HUES6 (cell line): ENCODE measurements around the gene LRBA.
"Not testable (repeated sequence)": the region's sequence is repeated elsewhere in the genome, so short reads cannot be mapped to it uniquely, and the experiment has no call there.

Source experiments
- H3K27ac ChIP-seq: 2 replicates; pipeline ENCODE4 v1.7.0; 2013; ENCODE audit warnings: low read depth, mild to moderate bottlenecking, low read length, inconsistent platforms
- H3K27me3 ChIP-seq: 2 replicates; pipeline ENCODE4 v1.6.1; 2013; ENCODE audit warnings: low read length; ENCODE audit not compliant: control insufficient read depth, insufficient read depth
- H3K36me3 ChIP-seq: 2 replicates; pipeline ENCODE4 v1.6.1; 2013; ENCODE audit warnings: low read length; ENCODE audit not compliant: control insufficient read depth, insufficient read depth
- H3K4me1 ChIP-seq: 2 replicates; pipeline ENCODE4 v1.6.1; 2013; ENCODE audit warnings: low read length; ENCODE audit not compliant: control insufficient read depth, insufficient read depth
- H3K4me3 ChIP-seq: 2 replicates; pipeline ENCODE4 v1.5.1; 2013; ENCODE audit warnings: low read depth, low read length
- H3K9ac ChIP-seq: one replicate; pipeline ENCODE4 v1.6.1; 2013; ENCODE audit warnings: mild to moderate bottlenecking, low read length
- H3K9me3 ChIP-seq: 2 replicates; pipeline ENCODE4 v1.6.1; 2013; ENCODE audit warnings: low read depth, low read length; ENCODE audit not compliant: control insufficient read depth, insufficient read depth

Gene LRBA

DNA sequence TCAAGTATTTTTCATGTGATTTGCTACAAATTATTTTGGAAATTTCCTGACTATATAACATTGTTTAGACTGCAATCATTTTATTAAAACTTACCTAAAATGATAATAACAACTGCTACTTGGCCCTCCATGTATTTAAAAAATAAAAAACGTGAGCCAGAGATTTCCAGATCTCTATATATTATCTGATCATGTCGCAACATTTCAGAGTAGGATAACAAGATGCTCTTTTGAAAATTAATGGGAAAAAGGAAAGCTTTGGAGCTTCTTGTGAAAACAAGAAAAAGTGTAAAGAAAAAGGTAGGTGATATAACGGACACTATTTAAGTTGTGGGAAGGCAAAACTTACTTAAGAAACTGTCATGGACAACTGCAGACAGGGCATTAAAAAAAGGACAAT, 448.0 kb downstream of the LRBA start:
- Histone ChIP-seq H3K4me3 (no peak overlapping the region), H3K36me3 (no peaks in the 10 kb centered on the region), H3K9ac (no peak overlapping the region), H3K27me3 (no peaks in the 10 kb centered on the region), H3K4me1 (no peaks in the 10 kb centered on the region), H3K9me3 (no peaks in the 10 kb centered on the region), H3K27ac (no peak overlapping the region)

- not testable (repeated sequence) for H3K9ac ChIP-seq, H3K9me3 ChIP-seq, H3K4me3 ChIP-seq, H3K27me3 ChIP-seq, H3K27ac ChIP-seq, H3K4me1 ChIP-seq, H3K36me3 ChIP-seq
Observed at GRCh38 chr4:150564967-150565366, 450.1 kb downstream of the LRBA start.

DNA sequence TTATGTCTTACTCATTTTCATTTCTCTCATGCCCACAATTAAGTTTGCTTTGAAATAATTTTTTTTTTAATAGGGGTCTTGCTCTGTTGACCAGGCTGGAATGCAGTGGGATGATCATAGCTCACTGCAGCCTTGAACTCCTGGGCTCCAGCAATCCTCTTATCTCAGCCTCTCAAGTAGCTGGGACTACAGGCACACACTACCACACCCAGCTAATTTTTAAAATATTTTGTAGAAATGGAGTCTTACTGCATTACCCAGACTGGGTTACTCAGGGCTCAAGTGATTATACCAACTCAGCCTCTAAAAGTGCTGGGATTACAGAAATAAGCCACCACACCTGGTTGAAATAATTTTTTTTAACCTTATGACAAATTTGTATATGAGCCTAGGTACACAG, 452.3 kb downstream of the LRBA start:
- Histone ChIP-seq H3K4me1 (no peaks in the 10 kb centered on the region), H3K36me3 (no peaks in the 10 kb centered on the region), H3K9me3 (no peaks in the 10 kb centered on the region), H3K9ac (no peak overlapping the region), H3K27me3 (no peaks in the 10 kb centered on the region), H3K27ac (no peak overlapping the region), H3K4me3 (no peak overlapping the region)

- H3K9me3 ChIP-seq: no peaks in the 10 kb centered on the region
- H3K4me1 ChIP-seq: no peaks in the 10 kb centered on the region
- no peaks in the 10 kb centered on the region for H3K27me3 ChIP-seq
- no peak overlapping the region for H3K9ac ChIP-seq
- no peak overlapping the region for H3K27ac ChIP-seq
- H3K4me3 ChIP-seq: no peak overlapping the region
- H3K36me3 ChIP-seq: no peaks in the 10 kb centered on the region
Observed at GRCh38 chr4:150562250-150562649, 452.8 kb downstream of the LRBA start.

GRCh38 chr4:150561143-150561737, 453.8 kb downstream of the LRBA start:
- H3K4me3 ChIP-seq: no peak overlapping the region
- no peaks in the 10 kb centered on the region for H3K27me3 ChIP-seq
- H3K4me1 ChIP-seq: no peaks in the 10 kb centered on the region
- H3K9me3 ChIP-seq: no peaks in the 10 kb centered on the region
- H3K36me3 ChIP-seq: no peaks in the 10 kb centered on the region
- no peak overlapping the region for H3K9ac ChIP-seq
- no peak overlapping the region for H3K27ac ChIP-seq

GRCh38 chr4:150557811-150558210, 457.3 kb downstream of the LRBA start:
- H3K9ac ChIP-seq, H3K27ac ChIP-seq: not testable (repeated sequence)

GRCh38 chr4:150547154-150547838, 467.8 kb downstream of the LRBA start:
- Histone ChIP-seq H3K9me3 (no peaks in the 10 kb centered on the region), H3K36me3 (no peaks in the 10 kb centered on the region), H3K4me1 (no peaks in the 10 kb centered on the region; the same call in 1 of the 2 replicates), H3K4me3 (no peak overlapping the region), H3K9ac (no peak overlapping the region), H3K27me3 (no peaks in the 10 kb centered on the region), H3K27ac (no peak overlapping the region)

More at GRCh38 chr4:150557811-150558210, 457.3 kb downstream of the LRBA start:
- not testable (repeated sequence) for H3K4me1 ChIP-seq, H3K9me3 ChIP-seq, H3K4me3 ChIP-seq, H3K36me3 ChIP-seq, H3K27me3 ChIP-seq

GRCh38 chr4:150546286-150546685, 468.8 kb downstream of the LRBA start:
- Histone ChIP-seq H3K9ac (no peak overlapping the region), H3K27me3 (no peaks in the 10 kb centered on the region), H3K4me1 (no peaks in the 10 kb centered on the region; the same call in 1 of the 2 replicates), H3K4me3 (no peak overlapping the region), H3K36me3 (no peaks in the 10 kb centered on the region), H3K27ac (no peak overlapping the region), H3K9me3 (no peaks in the 10 kb centered on the region)

- H3K4me3 ChIP-seq: no peak overlapping the region
- no peak overlapping the region for H3K27ac ChIP-seq
- peaks cover 14% of the 10 kb centered on the region for H3K4me1 ChIP-seq
- H3K36me3 ChIP-seq: no peaks in the 10 kb centered on the region
- H3K9ac ChIP-seq: no peak overlapping the region
- H3K9me3 ChIP-seq: no peaks in the 10 kb centered on the region
- H3K27me3 ChIP-seq: no peaks in the 10 kb centered on the region
Observed at GRCh38 chr4:150543042-150543441, 472.0 kb downstream of the LRBA start.

DNA sequence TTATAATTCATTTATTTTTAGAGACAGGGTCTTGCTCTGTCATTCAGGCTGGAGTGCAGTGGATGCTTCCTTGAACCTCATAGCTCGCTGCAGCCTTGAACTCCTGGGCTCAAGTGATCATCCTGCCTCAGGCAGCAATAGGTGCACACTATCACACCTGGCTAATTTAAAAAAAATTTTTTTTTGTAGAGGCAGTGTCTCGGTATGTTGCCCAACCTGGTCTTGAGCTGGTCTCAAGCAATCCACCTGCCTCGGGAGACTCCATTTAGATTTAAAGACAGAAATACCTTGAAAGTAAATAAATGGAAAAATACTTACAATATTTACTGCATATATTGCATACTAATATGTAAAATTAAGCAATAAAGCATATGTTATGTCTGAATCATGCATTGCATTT, 473.4 kb downstream of the LRBA start:
- no peak overlapping the region for H3K4me3 ChIP-seq
- H3K9ac ChIP-seq: no peak overlapping the region
- H3K27me3 ChIP-seq: no peaks in the 10 kb centered on the region
- H3K4me1 ChIP-seq: peaks cover 14% of the 10 kb centered on the region
- H3K36me3 ChIP-seq: no peaks in the 10 kb centered on the region
- H3K27ac ChIP-seq: no peak overlapping the region
- no peaks in the 10 kb centered on the region for H3K9me3 ChIP-seq

DNA sequence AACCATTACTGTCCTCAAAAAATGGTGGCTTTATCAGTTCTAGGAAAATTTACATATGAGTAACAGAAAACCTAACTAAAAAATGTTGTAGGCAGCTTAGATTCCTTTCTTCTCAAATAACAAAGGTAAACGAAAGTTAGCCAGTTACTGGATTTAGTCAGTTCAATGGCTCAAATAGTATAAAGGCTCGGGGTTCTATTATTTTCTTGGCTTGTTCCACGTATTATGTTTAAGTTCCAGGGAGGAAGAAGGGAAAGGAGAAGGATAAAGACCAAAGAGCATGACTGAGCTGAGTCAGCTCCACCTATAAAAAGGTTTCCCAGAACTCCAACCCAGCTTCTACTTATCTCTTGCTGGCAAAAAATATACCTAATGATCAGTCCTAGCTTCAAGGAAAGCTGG, 474.1 kb downstream of the LRBA start:
- Histone ChIP-seq H3K36me3 (no peaks in the 10 kb centered on the region), H3K9me3 (no peaks in the 10 kb centered on the region), H3K4me3 (no peak overlapping the region), H3K27me3 (no peaks in the 10 kb centered on the region), H3K4me1 (peaks cover 14% of the 10 kb centered on the region), H3K27ac (no peak overlapping the region), H3K9ac (no peak overlapping the region)
